ENCODE results near the gene EYA2.

Gene EYA2

DNA sequence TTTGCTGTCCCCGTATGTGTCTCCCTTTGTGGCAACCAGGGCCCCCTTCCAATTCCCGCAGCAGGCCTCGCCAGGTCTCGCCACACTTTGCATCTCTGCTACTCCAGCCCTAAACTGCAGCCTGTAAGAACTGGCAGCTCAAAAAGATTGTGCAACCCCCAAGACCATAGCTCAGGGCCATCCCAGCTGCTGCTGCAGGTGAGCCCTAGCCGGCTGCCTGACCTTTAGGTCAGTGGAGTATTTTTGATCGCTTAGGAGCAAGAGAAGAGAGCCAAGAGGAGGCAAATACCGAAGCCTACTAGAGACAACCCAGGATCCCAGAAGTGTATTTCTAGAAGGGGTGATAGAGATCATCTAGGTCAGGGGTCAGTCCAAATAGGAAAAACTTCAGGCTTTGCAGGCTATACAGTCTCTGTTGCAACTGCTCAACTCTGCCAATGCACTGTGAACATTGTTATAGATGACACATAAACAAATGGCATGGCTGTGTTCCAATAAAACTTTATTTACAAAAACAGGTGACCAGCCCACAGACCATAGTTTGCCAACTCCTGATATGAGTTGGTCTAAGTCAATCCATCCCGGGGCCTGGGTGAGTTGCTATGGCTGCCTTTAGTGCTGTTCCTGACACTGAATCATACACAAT, 138.4 kb downstream of the EYA2 start:
- Histone ChIP-seq H3K36me3 (replicated peaks in 1 of 2; ENCODE audit: control insufficient read depth in 2 of 2, insufficient read depth in 2 of 2, low read length in 2 of 2) (no peaks in the 10 kb centered on the region), H3K18ac (ENCODE audit: low read length) (peak overlapping the region; percentile 18), H3K79me1 (ENCODE audit: low read depth, low read length) (no peaks in the 10 kb centered on the region), H3K27ac (replicated peaks; ENCODE audit: low read length) (no peak overlapping the region), H4K91ac (ENCODE audit: low read depth, low read length, poor library complexity) (peak overlapping the region; percentile 42), H3K4ac (ENCODE audit: low read length) (no peak overlapping the region), H3K23ac (ENCODE audit: low read depth, low read length, poor library complexity) (no peak overlapping the region), H2BK120ac (ENCODE audit: low read depth, low read length) (no peak overlapping the region), H3K9me3 (replicated peaks in 1 of 2; ENCODE audit: control insufficient read depth in 2 of 2, insufficient read depth in 1 of 2, low read depth in 1 of 2, low read length in 2 of 2) (no peaks in the 10 kb centered on the region), H3K4me1 (ENCODE audit: control insufficient read depth in 2 of 2, insufficient read depth in 1 of 2, low read depth in 1 of 2, low read length in 2 of 2) (peaks cover 0 to 11% of the 10 kb centered on the region in 2 donors), H3K4me2 (ENCODE audit: insufficient read depth, low read length, poor library complexity, severe bottlenecking) (no peak overlapping the region), H4K8ac (ENCODE audit: low read depth, low read length) (no peak overlapping the region), H3K27me3 (ENCODE audit: control insufficient read depth in 3 of 3, insufficient read depth in 3 of 3, low read depth in 1 of 3, low read length in 3 of 3) (peaks cover 0 to 7% (median 0%) of the 10 kb centered on the region in 3 experiments), H2BK15ac (ENCODE audit: low read length) (no peak overlapping the region), H2BK5ac (ENCODE audit: low read length) (no peak overlapping the region), H3K9ac (ENCODE audit: low read depth, low read length, poor library complexity) (no peak overlapping the region), H3K14ac (ENCODE audit: low read length) (no peak overlapping the region), H2AK5ac (ENCODE audit: low read depth, low read length) (peak overlapping the region; percentile 11), H2AFZ (ENCODE audit: low read length) (no peak overlapping the region), H2BK12ac (ENCODE audit: low read length) (no peak overlapping the region), H3K4me3 (ENCODE audit: low read length in 2 of 2) (no peak overlapping the region)
- no CpG with 5 or more reads among the region's 8 CpGs for WGBS, 2 donors (ENCODE audit: extremely low coverage in 2 of 2, insufficient read length in 2 of 2, insufficient replicate concordance in 1 of 2)
- DNase-seq (ENCODE audit: low spot score) = no peak

DNA sequence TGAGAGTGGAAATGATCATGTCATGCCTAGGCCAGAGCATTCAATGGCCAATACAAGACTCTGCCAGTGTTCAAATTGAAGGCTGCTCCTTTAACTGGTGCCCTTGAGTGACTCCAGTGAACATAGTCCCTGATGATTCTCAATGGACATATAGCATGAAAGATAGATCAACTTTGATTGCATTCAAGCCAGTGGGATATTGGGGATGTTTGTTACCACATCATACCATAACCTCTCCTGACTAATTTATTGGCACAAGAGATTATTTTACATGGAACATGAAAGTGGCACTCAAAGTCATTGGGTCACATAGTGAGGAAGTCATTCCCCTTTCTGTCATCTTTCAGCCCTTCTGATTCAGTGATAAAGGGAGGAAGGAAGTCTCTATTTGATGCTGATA, 139.0 kb downstream of the EYA2 start:
- H3K79me1 ChIP-seq (ENCODE audit: low read depth, low read length) = no peaks in the 10 kb centered on the region
- no peak overlapping the region for H4K91ac ChIP-seq (ENCODE audit: low read depth, low read length, poor library complexity)
- no peak overlapping the region for H2BK5ac ChIP-seq (ENCODE audit: low read length)
- H3K27ac ChIP-seq (replicated peaks; ENCODE audit: low read length) = no peak overlapping the region
- H3K36me3 ChIP-seq (replicated peaks in 1 of 2; ENCODE audit: control insufficient read depth in 2 of 2, insufficient read depth in 2 of 2, low read length in 2 of 2) = no peaks in the 10 kb centered on the region
- H3K4me1 ChIP-seq (ENCODE audit: control insufficient read depth in 2 of 2, insufficient read depth in 1 of 2, low read depth in 1 of 2, low read length in 2 of 2) = peaks cover 0 to 11% of the 10 kb centered on the region in 2 donors
- H3K18ac ChIP-seq (ENCODE audit: low read length) = no peak overlapping the region
- peaks cover 0 to 7% (median 0%) of the 10 kb centered on the region in 3 experiments for H3K27me3 ChIP-seq (ENCODE audit: control insufficient read depth in 3 of 3, insufficient read depth in 3 of 3, low read depth in 1 of 3, low read length in 3 of 3)
- H2AK5ac ChIP-seq (ENCODE audit: low read depth, low read length) = no peak overlapping the region
- H3K9ac ChIP-seq (ENCODE audit: low read depth, low read length, poor library complexity) = no peak overlapping the region
- no peak for DNase-seq (ENCODE audit: low spot score)
- no peak overlapping the region for H2BK120ac ChIP-seq (ENCODE audit: low read depth, low read length)
- no peak overlapping the region for H3K4me3 ChIP-seq (ENCODE audit: low read length in 2 of 2)
- H4K8ac ChIP-seq (ENCODE audit: low read depth, low read length) = no peak overlapping the region
- no peak overlapping the region for H3K4me2 ChIP-seq (ENCODE audit: insufficient read depth, low read length, poor library complexity, severe bottlenecking)
- no peak overlapping the region for H2AFZ ChIP-seq (ENCODE audit: low read length)
- no peak overlapping the region for H2BK12ac ChIP-seq (ENCODE audit: low read length)
- no peak overlapping the region for H3K14ac ChIP-seq (ENCODE audit: low read length)
- H3K23ac ChIP-seq (ENCODE audit: low read depth, low read length, poor library complexity) = no peak overlapping the region
- no peak overlapping the region for H2BK15ac ChIP-seq (ENCODE audit: low read length)
- no peaks in the 10 kb centered on the region for H3K9me3 ChIP-seq (replicated peaks in 1 of 2; ENCODE audit: control insufficient read depth in 2 of 2, insufficient read depth in 1 of 2, low read depth in 1 of 2, low read length in 2 of 2)
- H3K4ac ChIP-seq (ENCODE audit: low read length) = no peak overlapping the region

DNA sequence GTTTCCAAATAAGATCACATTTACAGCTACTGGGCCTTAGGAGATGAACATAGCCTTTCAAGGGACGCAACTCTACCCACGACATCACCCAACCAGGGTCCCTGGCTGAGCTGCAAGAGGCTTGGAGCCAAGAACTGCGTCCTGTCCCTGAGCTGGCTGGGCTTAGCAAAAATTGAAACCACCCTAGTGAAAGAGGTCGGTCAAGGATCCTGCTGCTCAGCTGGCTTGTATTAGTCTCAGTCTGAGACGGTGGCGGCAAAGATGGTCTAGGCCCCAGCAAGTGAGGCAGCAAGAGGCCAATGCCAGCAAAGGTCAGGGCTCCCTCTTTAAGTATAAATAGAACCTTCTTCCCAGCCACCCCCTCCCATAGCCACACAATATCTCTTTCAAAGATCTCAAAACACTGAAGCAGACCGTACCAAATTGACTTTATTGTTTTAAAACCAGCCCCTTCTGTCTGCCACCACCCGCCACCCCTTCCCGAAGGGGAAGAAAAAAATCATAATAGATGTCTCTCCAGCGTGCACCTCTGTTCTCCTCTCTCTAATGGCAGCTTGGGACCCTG, 140.5 kb downstream of the EYA2 start:
- Histone ChIP-seq H4K8ac (ENCODE audit: low read depth, low read length) (no peak overlapping the region), H3K18ac (ENCODE audit: low read length) (no peak overlapping the region), H3K27me3 (ENCODE audit: control insufficient read depth in 3 of 3, insufficient read depth in 3 of 3, low read depth in 1 of 3, low read length in 3 of 3) (peaks cover 0 to 7% (median 0%) of the 10 kb centered on the region in 3 experiments), H2AK5ac (ENCODE audit: low read depth, low read length) (no peak overlapping the region), H3K27ac (replicated peaks; ENCODE audit: low read length) (no peak overlapping the region), H3K4ac (ENCODE audit: low read length) (no peak overlapping the region), H3K79me1 (ENCODE audit: low read depth, low read length) (no peaks in the 10 kb centered on the region), H3K4me1 (ENCODE audit: control insufficient read depth in 2 of 2, insufficient read depth in 1 of 2, low read depth in 1 of 2, low read length in 2 of 2) (peaks cover 0 to 11% of the 10 kb centered on the region in 2 donors), H3K23ac (ENCODE audit: low read depth, low read length, poor library complexity) (no peak overlapping the region), H2BK12ac (ENCODE audit: low read length) (no peak overlapping the region), H3K4me3 (ENCODE audit: low read length in 2 of 2) (no peak overlapping the region), H4K91ac (ENCODE audit: low read depth, low read length, poor library complexity) (no peak overlapping the region), H3K9ac (ENCODE audit: low read depth, low read length, poor library complexity) (no peak overlapping the region), H3K4me2 (ENCODE audit: insufficient read depth, low read length, poor library complexity, severe bottlenecking) (no peak overlapping the region), H2BK5ac (ENCODE audit: low read length) (no peak overlapping the region), H3K9me3 (replicated peaks in 1 of 2; ENCODE audit: control insufficient read depth in 2 of 2, insufficient read depth in 1 of 2, low read depth in 1 of 2, low read length in 2 of 2) (no peaks in the 10 kb centered on the region), H2BK120ac (ENCODE audit: low read depth, low read length) (no peak overlapping the region), H2BK15ac (ENCODE audit: low read length) (no peak overlapping the region), H2AFZ (ENCODE audit: low read length) (no peak overlapping the region), H3K14ac (ENCODE audit: low read length) (no peak overlapping the region), H3K36me3 (replicated peaks in 1 of 2; ENCODE audit: control insufficient read depth in 2 of 2, insufficient read depth in 2 of 2, low read length in 2 of 2) (no peaks in the 10 kb centered on the region)
- no CpG with 5 or more reads among the region's 10 CpGs for WGBS, 2 donors (ENCODE audit: extremely low coverage in 2 of 2, insufficient read length in 2 of 2, insufficient replicate concordance in 1 of 2)
- DNase-seq (ENCODE audit: low spot score) = no peak

DNA sequence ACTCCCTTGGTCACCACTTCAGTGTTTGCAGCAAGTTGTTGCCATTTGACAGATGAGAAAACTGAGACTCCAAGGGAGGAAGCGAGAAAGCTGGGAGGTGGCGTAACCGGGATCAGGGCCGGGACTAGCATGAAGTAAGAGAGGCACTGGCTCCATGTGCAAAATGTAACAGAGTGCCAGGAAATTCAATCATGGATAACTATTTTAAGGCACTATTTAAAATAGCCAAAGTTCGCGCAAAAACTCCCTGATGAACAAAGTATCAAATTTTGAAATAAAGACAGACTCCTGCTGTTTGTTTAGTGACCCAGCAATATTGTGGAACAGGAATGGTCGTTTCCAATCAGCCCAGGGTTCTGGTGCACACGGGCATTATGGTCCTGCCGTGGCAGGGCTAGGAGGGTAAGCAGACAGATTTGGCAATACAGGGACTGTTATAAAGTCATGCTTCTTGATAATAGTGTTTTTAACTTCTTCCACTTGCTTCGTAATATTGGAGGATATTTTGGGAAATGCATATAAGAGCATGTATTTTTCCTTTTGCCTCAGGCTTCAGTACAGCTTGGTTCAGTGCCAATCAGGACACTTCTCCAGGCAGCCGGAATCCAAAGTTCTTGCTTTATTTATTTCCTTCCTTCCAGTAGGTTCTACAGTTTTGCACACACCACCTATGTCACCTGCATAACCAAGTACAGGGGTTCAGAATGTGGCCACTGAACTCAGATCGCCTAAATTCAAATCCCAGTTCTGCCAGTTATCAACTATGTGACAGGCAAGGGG, 141.6 kb downstream of the EYA2 start:
- Histone ChIP-seq H3K79me1 (ENCODE audit: low read depth, low read length) (no peaks in the 10 kb centered on the region), H3K4ac (ENCODE audit: low read length) (no peak overlapping the region), H3K27me3 (ENCODE audit: control insufficient read depth in 3 of 3, insufficient read depth in 3 of 3, low read depth in 1 of 3, low read length in 3 of 3) (peaks cover 0 to 7% (median 0%) of the 10 kb centered on the region in 3 experiments), H4K91ac (ENCODE audit: low read depth, low read length, poor library complexity) (no peak overlapping the region), H3K9me3 (replicated peaks in 1 of 2; ENCODE audit: control insufficient read depth in 2 of 2, insufficient read depth in 1 of 2, low read depth in 1 of 2, low read length in 2 of 2) (no peaks in the 10 kb centered on the region), H3K14ac (ENCODE audit: low read length) (no peak overlapping the region), H2AFZ (ENCODE audit: low read length) (no peak overlapping the region), H2AK5ac (ENCODE audit: low read depth, low read length) (no peak overlapping the region), H4K8ac (ENCODE audit: low read depth, low read length) (no peak overlapping the region), H3K9ac (ENCODE audit: low read depth, low read length, poor library complexity) (no peak overlapping the region), H3K18ac (ENCODE audit: low read length) (no peak overlapping the region), H3K27ac (replicated peaks; ENCODE audit: low read length) (no peak overlapping the region), H2BK12ac (ENCODE audit: low read length) (no peak overlapping the region), H3K36me3 (replicated peaks in 1 of 2; ENCODE audit: control insufficient read depth in 2 of 2, insufficient read depth in 2 of 2, low read length in 2 of 2) (no peaks in the 10 kb centered on the region), H3K4me2 (ENCODE audit: insufficient read depth, low read length, poor library complexity, severe bottlenecking) (no peak overlapping the region), H2BK15ac (ENCODE audit: low read length) (no peak overlapping the region), H2BK5ac (ENCODE audit: low read length) (no peak overlapping the region), H3K23ac (ENCODE audit: low read depth, low read length, poor library complexity) (no peak overlapping the region), H3K4me1 (ENCODE audit: control insufficient read depth in 2 of 2, insufficient read depth in 1 of 2, low read depth in 1 of 2, low read length in 2 of 2) (peaks cover 0 to 6% of the 10 kb centered on the region in 2 donors), H2BK120ac (ENCODE audit: low read depth, low read length) (no peak overlapping the region), H3K4me3 (ENCODE audit: low read length in 2 of 2) (no peak overlapping the region)
- no peak for DNase-seq (ENCODE audit: low spot score)
- no CpG with 5 or more reads among the region's 12 CpGs for WGBS, 2 donors (ENCODE audit: extremely low coverage in 2 of 2, insufficient read length in 2 of 2, insufficient replicate concordance in 1 of 2)

All from neuronal stem cell (in vitro differentiated cells).